Neutrophil (primary cell): ENCODE measurements around the gene IRAK1.

Source experiments
- H3K27ac ChIP-seq: fragments of 200-600 bp; sonication (generic); 2 replicates; pipeline ENCODE4 v1.5.1; 2016; ENCODE audit warnings: mild to moderate bottlenecking, moderate library complexity
- H3K27me3 ChIP-seq: fragments of 200-600 bp; sonication (generic); 2 replicates; pipeline ENCODE4 v1.6.0; 2016; ENCODE audit warnings: mild to moderate bottlenecking
- H3K36me3 ChIP-seq: fragments of 200-600 bp; sonication (generic); 2 replicates; pipeline ENCODE4 v1.5.1; 2017
- H3K4me1 ChIP-seq, 2 experiments: fragments of 200-600 bp in 1 of 2; sonication (generic) in 1 of 2; 1 replicate in 1 of 2; 2 replicates in 1 of 2; pipeline versions ENCODE4 v1.5.1 to v1.6.1; 2013 to 2016; ENCODE audit warnings: low read depth in 1 of 2, low read length in 1 of 2, mild to moderate bottlenecking in 1 of 2, moderate library complexity in 1 of 2; ENCODE audit not compliant: control insufficient read depth in 1 of 2, insufficient read depth in 1 of 2
- H3K4me3 ChIP-seq, 2 experiments: fragments of 200-600 bp in 1 of 2; sonication (generic) in 1 of 2; 1 replicate in 1 of 2; 2 replicates in 1 of 2; pipeline ENCODE4 v1.5.1; 2013 to 2016; ENCODE audit warnings: low read depth in 1 of 2, low read length in 1 of 2, mild to moderate bottlenecking in 1 of 2, moderate library complexity in 1 of 2
- H3K9me3 ChIP-seq: fragments of 200-600 bp; sonication (generic); 2 replicates; pipeline ENCODE4 v1.5.1; 2016
- TF ChIP-seq, protein P1 (sequence below): fragments of 200-600 bp; sonication (generic); IDR thresholded peaks from 2 replicates; pipeline ENCODE4 v1.5.1; 2016; ENCODE audit warnings: antibody characterized with exemption

IRAK1 gene

GRCh38 chrX:153971450-153972367 lies 48.0 kb downstream of the IRAK1 start, which contains the start of gene HCFC1:
TSS of gene HCFC1 (minus strand) at chrX:153971818. CDS start at chrX:153970840, 978 bp downstream.
- Histone ChIP-seq H3K27me3 (no peaks in the 10 kb centered on the region), H3K4me3 (peak within 1 kb of the TSS; percentile 84 to 99), H3K4me1 (peaks cover 55 to 61% of the 10 kb centered on the region in 2 experiments), H3K9me3 (no peaks in the 10 kb centered on the region), H3K27ac (peak within 1 kb of the TSS; percentile 99), H3K36me3 (no peaks in the 10 kb centered on the region)
- TF ChIP-seq, protein P1, sequence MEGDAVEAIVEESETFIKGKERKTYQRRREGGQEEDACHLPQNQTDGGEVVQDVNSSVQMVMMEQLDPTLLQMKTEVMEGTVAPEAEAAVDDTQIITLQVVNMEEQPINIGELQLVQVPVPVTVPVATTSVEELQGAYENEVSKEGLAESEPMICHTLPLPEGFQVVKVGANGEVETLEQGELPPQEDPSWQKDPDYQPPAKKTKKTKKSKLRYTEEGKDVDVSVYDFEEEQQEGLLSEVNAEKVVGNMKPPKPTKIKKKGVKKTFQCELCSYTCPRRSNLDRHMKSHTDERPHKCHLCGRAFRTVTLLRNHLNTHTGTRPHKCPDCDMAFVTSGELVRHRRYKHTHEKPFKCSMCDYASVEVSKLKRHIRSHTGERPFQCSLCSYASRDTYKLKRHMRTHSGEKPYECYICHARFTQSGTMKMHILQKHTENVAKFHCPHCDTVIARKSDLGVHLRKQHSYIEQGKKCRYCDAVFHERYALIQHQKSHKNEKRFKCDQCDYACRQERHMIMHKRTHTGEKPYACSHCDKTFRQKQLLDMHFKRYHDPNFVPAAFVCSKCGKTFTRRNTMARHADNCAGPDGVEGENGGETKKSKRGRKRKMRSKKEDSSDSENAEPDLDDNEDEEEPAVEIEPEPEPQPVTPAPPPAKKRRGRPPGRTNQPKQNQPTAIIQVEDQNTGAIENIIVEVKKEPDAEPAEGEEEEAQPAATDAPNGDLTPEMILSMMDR = peak; percentile 2

- TF ChIP-seq, protein P1 = peak; percentile 6
Measured at GRCh38 chrX:153971124-153971449, 48.6 kb downstream of the IRAK1 start.

GRCh38 chrX:153970357-153971123 lies 49.2 kb downstream of the IRAK1 start:
- Histone ChIP-seq H3K27ac (peak overlapping the region; percentile 99), H3K4me1 (peaks cover 66 to 73% of the 10 kb centered on the region in 2 experiments), H3K27me3 (no peaks in the 10 kb centered on the region), H3K9me3 (no peaks in the 10 kb centered on the region), H3K4me3 (peak overlapping the region; percentile 84 to 99), H3K36me3 (no peaks in the 10 kb centered on the region)
- TF ChIP-seq, protein P1 = no peak

More at GRCh38 chrX:153971124-153971449, 48.6 kb downstream of the IRAK1 start:
- H3K4me3 ChIP-seq = peak overlapping the region; percentile 84 to 99
- no peaks in the 10 kb centered on the region for H3K9me3 ChIP-seq
- H3K36me3 ChIP-seq = no peaks in the 10 kb centered on the region
- peaks cover 61 to 68% of the 10 kb centered on the region in 2 experiments for H3K4me1 ChIP-seq
- no peaks in the 10 kb centered on the region for H3K27me3 ChIP-seq
- peak overlapping the region; percentile 99 for H3K27ac ChIP-seq

DNA sequence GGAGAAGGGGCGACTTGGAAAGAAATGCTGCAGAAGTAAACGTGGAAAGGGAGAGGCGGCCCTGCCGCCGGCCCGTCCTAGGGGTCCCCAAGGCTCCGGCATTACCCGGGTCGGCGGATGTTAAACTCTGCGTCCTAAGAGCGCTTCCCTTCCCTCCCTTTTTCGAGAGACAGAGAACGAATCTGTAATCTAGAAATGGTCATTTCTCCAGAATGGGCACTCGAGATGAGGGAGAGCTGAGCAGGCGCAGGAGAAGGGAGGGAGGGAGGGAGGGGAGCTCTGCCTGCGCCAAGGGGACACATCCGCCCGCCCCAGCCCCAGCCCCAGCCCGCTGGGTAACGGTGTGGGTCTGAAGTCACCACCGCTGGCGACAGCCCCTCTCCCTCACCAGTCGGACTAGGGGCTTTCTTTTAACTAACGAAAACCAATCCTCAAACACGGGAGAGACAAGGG lies 49.8 kb downstream of the IRAK1 start:
- Histone ChIP-seq H3K4me3 (peak overlapping the region; percentile 84 to 99), H3K27me3 (no peaks in the 10 kb centered on the region), H3K27ac (peak overlapping the region; percentile 99), H3K36me3 (no peaks in the 10 kb centered on the region), H3K4me1 (peaks cover 66 to 70% of the 10 kb centered on the region in 2 experiments), H3K9me3 (no peaks in the 10 kb centered on the region)
- TF ChIP-seq, protein P1 = no peak

DNA sequence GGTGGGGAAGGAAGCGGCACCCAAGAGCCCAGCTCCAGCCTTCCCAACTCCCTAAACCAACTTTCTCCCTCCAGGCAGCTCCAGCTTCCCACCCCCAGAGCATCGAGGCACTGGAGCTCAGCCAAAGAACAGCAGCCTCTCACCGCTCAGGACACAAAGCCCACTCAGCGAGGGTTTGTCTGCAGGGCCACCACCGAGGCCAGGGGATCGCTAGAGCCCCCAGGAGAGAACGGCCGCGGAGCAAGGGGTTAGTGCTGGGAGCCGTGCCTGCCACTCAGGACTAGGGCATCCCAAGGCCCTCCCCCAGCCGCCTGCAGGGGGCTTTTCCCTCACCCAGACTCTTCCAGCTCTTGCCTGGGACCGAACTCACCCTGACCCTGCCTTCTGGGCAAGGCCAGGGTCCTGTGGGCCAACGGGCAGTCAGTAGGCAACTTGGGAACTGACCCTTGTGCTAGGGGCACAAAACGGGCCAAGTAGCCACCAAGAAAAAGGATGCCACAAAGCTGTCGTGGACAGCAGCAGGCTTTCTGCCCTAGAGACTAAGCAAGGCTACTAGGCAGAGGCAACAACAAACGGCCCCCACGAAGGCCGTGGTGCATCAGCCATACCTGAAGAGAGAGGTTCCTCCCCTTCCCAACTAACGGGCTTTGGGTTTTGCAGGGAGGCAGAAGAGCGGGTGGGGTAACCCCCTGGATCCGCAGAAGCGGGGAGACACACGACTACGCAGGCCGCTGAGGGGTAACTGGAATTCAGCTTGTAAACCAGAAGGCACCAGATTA lies 50.4 kb downstream of the IRAK1 start:
- H3K36me3 ChIP-seq = no peaks in the 10 kb centered on the region
- H3K27ac ChIP-seq = peak overlapping the region; percentile 99
- H3K4me3 ChIP-seq = peak overlapping the region; percentile 84 to 99
- H3K9me3 ChIP-seq = no peaks in the 10 kb centered on the region
- peaks cover 60 to 64% of the 10 kb centered on the region in 2 experiments for H3K4me1 ChIP-seq
- H3K27me3 ChIP-seq = no peaks in the 10 kb centered on the region
- TF ChIP-seq, protein P1 = no peak
